ENCODE measurements around the gene FGD5.

The FGD5 gene

GRCh38 chr3:14907043-14907966 lies 88.5 kb downstream of the FGD5 start:
- no peak for DNase-seq (ENCODE audit: low spot score)

DNA sequence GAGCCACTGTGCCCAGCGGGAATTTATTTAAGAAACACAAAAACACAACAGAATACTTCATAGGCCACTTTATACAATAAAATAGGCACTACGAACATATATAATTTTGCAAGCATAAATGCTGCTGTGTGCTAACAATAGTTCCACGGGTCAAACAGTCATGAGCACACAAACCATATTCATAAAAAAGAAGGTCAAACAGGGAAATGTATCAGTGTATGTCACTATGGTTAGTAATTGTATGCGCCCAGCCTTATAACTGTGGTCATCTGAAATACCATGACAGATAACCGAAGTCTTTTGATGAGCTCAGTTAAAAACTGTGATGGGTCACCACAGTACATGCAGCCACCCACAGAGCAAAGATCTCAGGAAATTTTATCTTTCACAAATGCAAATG lies 90.5 kb downstream of the FGD5 start:
- DNase-seq (ENCODE audit: low spot score) = no peak

GRCh38 chr3:14911651-14912050 lies 92.9 kb downstream of the FGD5 start:
- DNase-seq (ENCODE audit: low spot score) = no peak

DNA sequence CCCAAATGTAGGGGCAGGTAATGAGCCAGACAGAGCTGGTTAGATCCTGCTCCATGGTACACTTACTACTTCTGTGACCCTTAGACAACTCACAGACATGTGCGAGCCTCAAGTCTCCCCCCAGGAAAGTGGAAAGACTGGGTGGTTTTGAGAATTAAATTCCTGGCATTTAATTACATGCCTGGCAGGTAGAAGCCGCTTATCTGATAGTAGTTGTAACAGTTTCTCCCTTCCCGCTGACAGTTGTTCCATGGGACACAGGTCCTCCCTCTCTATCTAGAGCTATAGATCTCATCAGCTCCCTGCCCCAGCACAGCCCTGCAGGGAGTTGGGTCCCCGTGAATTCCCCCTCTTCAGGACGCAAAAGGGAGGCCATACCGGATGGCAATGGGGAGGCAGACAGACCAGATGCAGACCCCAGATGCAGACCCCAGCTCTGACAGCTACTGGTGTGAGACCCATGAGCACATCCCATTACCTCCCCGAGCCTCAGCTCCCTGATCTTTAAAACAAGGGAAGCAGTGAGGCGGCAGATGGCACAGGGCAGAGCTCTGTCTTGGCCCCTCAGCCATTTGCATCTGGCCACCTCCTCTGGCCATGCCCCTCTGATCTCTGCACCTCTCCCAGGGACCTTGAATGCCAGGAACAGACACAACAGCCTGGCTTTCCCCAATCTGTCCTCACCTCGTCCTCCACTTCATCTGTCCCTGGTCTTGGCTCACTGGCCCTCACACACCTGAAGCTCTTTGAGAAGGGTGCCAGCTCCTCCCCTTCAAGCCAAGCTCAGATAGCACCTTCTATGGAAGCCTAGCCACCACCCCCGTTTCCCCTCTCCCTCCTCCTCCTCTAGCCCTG lies 94.5 kb downstream of the FGD5 start:
- no peak for DNase-seq (ENCODE audit: low spot score)

DNA sequence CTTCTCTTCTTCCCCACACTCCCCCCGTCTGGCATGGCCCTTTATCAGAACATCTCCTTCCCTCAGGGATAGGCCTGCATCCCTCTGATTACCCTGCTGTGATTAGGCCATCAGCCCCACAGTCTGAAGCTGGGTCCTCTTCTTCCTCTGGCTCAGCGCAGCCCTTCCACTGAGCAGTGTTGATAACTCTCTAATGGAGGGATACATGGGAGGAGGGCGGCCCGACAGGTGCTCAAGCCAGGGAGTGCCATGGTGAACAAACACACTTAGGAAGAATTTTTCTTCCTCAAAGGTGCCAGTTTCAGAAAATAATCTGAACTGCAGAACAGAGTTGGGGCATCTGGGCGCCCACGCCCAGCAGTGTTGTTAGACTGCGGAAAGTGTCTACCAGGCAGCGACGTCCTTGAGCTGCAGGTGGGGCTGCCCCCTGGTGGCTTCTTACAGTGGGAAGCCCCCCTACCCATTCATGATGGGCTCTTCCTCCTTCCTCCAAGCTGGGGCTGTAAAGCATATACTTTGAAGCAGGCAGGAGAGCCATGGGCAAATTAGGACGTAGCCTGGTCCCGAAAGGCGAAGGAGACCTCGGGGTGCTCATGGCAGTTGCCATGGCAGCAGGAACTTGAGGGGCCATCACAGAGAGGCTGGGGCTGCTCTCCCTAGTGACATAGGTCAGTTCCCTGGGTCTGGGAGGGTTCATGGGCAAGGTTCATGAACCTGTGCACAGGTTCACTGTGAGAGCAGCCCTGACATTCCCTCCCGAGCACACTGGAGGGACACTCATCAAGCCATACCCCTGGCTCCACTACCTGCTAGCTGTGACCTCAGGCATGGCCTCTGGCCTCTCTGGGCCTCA lies 95.4 kb downstream of the FGD5 start:
- DNase-seq (ENCODE audit: low spot score) = no peak

- no peak for DNase-seq (ENCODE audit: low spot score)
These were observed 96.0 kb downstream of the FGD5 start for GRCh38 chr3:14914779-14915117.

DNA sequence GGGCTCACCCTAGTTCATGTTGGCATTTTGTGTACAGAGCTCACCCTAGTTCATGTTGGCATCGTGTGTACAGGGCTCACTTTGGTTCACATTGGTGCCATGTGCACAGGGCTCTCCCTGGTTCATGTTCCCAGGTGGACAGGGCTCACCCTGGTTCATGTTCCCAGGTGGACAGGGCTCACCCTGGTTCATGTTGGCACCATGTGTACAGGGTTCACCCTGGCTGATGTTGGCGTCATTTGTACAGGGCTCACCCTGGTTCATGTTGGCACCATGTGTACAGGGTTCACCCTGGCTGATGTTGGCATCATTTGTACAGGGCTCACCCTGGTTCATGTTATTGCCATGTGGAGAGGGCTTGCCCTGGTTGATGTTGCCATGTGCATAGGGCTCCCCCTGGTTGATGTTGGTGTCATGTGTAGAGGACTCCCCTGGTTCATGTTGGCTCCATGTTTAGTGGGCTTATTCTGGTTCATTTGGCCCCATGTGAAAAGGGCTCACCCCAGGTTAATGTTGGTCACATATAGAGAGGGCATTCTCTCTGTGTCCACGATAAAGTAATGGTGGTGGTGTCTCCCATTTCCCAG lies 97.0 kb downstream of the FGD5 start:
- DNase-seq (ENCODE audit: low spot score) = no peak

DNA sequence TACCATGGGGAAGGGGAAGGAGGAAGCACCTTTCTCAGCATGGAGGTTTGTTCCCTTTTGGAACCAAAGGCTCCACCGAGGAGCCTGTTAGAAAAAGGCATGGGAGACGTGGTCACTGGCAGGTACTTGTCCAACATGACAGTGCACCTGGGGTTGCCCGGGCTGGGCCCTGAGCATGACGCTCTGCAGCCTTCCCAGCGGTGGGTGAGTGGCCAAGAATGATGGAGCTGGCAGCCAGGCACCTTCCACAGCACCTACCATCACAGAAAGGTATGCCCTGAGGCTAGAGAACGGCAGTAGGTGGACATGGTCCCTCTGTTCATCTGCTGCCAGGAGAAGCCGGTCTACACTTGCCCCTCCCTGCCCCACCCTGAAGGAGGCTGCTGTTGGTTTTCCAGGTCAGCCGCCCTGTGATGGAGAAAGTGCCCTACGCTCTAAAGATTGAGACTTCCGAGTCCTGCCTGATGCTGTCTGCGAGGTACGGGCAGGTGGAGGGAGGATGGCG lies 99.6 kb downstream of the FGD5 start:
- no peak for DNase-seq (ENCODE audit: low spot score)

GRCh38 chr3:14920536-14920935 lies 101.8 kb downstream of the FGD5 start:
- DNase-seq (ENCODE audit: low spot score) = no peak

- peak; percentile 93 for DNase-seq (ENCODE audit: low spot score)
These were observed 102.4 kb downstream of the FGD5 start for GRCh38 chr3:14921034-14921616.

- DNase-seq (ENCODE audit: low spot score) = no peak
These were observed 103.3 kb downstream of the FGD5 start for GRCh38 chr3:14921811-14922705.

GRCh38 chr3:14922863-14923262 lies 104.1 kb downstream of the FGD5 start:
- no peak for DNase-seq (ENCODE audit: low spot score)

- no peak for DNase-seq (ENCODE audit: low spot score)
These were observed 104.7 kb downstream of the FGD5 start for GRCh38 chr3:14923476-14923875.

- peak; percentile 75 for DNase-seq (ENCODE audit: low spot score)
These were observed 107.2 kb downstream of the FGD5 start for GRCh38 chr3:14925729-14926591.

DNA sequence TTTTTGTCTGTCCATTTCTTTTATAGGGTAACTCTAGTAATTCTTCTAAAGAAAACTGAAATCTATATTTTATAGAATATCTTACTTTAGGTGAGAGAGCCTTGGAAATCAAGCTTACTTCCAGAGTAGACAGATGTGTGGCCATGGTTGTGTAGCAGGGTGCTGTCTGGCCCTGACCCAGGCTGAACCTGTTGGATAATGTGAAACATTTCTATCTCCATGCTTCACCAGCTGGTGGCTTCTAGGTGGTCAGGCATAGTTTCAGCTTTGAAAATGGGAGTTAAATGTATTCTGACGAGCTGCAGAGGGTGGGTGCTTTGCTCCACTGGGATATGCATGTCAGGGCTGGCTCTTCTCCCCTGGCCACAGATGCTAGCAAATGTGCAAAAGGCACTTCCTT lies 107.8 kb downstream of the FGD5 start:
- no peak for DNase-seq (ENCODE audit: low spot score)

DNA sequence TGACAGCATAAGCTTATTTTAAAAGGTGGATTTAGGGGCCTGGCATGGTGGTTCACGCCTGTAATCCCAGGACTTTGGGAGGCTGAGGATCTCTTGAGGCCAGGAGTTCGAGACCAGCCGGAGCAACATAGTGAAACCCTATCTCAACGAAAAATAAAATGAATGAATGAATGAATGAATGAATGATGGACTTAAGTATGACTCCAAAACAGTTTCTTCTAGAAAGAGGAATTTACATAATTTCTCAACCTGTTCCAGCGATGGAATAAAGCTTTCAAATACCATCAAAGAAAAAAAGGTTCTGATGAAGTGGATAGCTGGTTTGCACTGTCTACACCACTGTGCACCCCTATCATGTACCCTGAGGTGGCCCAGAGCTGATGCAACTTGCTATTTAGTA lies 108.5 kb downstream of the FGD5 start:
- DNase-seq (ENCODE audit: low spot score) = no peak

DNA sequence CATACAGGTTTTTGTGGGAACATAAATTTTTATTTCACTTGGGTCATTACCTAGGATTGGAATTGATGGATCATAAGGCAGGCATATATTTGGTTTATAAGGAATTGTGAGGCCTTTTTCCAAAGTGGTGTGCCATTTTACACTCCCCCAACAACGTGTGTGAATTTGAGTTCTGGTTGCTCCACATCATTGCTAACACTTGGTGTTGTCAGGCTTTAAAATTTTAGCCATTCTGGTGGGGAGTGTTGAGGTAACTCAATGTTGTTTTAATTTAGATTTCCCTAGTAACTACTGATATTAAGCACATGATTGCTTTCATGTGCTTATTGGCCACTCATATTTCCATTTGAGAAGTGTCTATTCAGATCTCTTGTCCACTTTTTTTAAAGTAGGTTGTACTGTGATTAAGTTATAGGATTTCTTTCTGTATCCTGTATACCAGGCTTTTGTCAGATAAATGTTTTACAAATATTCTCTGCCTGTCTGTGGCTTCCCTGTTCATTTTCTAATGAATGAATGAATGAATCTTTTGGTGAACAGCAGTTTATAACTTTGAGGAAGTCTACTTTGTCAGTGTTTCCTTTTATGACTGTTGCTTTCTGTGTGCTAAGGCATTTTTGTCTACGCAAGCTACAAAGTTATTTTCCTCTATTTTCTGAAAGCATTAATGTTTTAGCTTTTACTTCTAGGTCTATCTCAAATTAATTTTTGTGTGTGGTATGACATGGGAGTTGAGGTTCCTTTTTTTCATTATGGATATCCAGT lies 110.7 kb downstream of the FGD5 start:
- DNase-seq (ENCODE audit: low spot score) = no peak

- DNase-seq (ENCODE audit: low spot score) = no peak
These were observed 115.2 kb downstream of the FGD5 start for GRCh38 chr3:14933820-14934425.
